Vagina (tissue), 2 donors: ENCODE results near the gene TRAPPC2.

Source experiments
- POLR2A ChIP-seq, 2 donors: fragments of 450-650 bp; IDR thresholded peaks; one replicate each; pipeline ENCODE4 v1.6.1; 2017; ENCODE audit warnings: antibody characterized with exemption in 2 of 2, mild to moderate bottlenecking in 2 of 2, moderate library complexity in 2 of 2
- POLR2AphosphoS5 ChIP-seq, 2 donors: sonication (generic); formaldehyde crosslinking; IDR thresholded peaks; one replicate each; pipeline ENCODE4 v1.9.0; 2017; ENCODE audit warnings: antibody characterized with exemption in 2 of 2, mild to moderate bottlenecking in 2 of 2, low read depth in 1 of 2; ENCODE audit not compliant: insufficient read depth in 1 of 2
- TF ChIP-seq, protein P1 (sequence below), 3 experiments: fragments of 450-650 bp in 2 of 3; fragments of 200-600 bp in 1 of 3; sonication (generic) in 1 of 3; IDR thresholded peaks; one replicate each; pipeline ENCODE4 v1.5.1; 2017 to 2019; ENCODE audit warnings: antibody characterized with exemption in 3 of 3, mild to moderate bottlenecking in 2 of 3, moderate library complexity in 2 of 3

DNA sequence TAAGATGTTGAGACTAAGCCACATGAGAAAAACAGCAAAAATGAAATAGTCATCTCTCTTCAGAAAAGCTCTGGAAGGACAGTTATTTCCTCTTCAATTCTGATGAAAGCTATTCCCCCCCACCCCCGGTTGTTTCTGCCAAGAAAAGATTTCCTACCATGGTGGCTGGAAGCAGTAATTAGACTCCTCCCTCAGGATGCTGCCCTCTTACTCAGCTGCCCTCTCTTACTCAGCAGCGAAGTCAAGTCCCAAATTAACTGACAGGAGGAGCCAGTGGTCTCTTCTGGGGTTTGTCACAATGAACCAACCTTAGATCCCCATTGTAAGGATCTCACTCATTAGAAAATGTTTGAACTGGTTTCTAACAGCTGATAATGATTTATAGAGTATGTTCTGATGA lies 44.5 kb upstream of the TRAPPC2 start:
- TF ChIP-seq, protein P1, sequence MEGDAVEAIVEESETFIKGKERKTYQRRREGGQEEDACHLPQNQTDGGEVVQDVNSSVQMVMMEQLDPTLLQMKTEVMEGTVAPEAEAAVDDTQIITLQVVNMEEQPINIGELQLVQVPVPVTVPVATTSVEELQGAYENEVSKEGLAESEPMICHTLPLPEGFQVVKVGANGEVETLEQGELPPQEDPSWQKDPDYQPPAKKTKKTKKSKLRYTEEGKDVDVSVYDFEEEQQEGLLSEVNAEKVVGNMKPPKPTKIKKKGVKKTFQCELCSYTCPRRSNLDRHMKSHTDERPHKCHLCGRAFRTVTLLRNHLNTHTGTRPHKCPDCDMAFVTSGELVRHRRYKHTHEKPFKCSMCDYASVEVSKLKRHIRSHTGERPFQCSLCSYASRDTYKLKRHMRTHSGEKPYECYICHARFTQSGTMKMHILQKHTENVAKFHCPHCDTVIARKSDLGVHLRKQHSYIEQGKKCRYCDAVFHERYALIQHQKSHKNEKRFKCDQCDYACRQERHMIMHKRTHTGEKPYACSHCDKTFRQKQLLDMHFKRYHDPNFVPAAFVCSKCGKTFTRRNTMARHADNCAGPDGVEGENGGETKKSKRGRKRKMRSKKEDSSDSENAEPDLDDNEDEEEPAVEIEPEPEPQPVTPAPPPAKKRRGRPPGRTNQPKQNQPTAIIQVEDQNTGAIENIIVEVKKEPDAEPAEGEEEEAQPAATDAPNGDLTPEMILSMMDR (IDR thresholded peaks at IDR 0.05), result no peak
- TF ChIP-seq POLR2AphosphoS5 (IDR thresholded peaks at IDR 0.05; ENCODE audit: insufficient read depth in 1 of 2, low read depth in 1 of 2) (no peak), POLR2A (IDR thresholded peaks at IDR 0.05) (no peak)
